Measurements from ENCODE around the gene COPE. TPM values are rescaled to one million over a fixed set of nuclear protein-coding genes. Genes with fewer than 3 reads are reported as not detected.

Gene COPE
- total RNA-seq, 4 donors from 2014 or later, result 205 to 257 (median 224) TPM

- peaks cover 0 to 64% (median 0%) of the 10 kb centered on the region in 3 donors for H3K36me3 ChIP-seq
Observed at GRCh38 chr19:18865973-18866799, 53.0 kb downstream of the COPE start.

GRCh38 chr19:18865106-18865972, 53.8 kb downstream of the COPE start:
- H3K27me3 ChIP-seq, result no peaks in the 10 kb centered on the region
- no peak overlapping the region for H3K27ac ChIP-seq
- no peak for DNase-seq
- H3K4me3 ChIP-seq, result no peak overlapping the region
- H3K9me3 ChIP-seq, result no peaks in the 10 kb centered on the region
- TF ChIP-seq POLR2A (IDR thresholded peaks at IDR 0.05) (no peak), CTCF (IDR thresholded peaks at IDR 0.05) (no peak)
- H3K4me1 ChIP-seq, result peaks cover 0 to 12% (median 4%) of the 10 kb centered on the region in 4 donors
- peaks cover 0 to 73% (median 0%) of the 10 kb centered on the region in 3 donors for H3K36me3 ChIP-seq

More at GRCh38 chr19:18865973-18866799, 53.0 kb downstream of the COPE start:
- Histone ChIP-seq H3K27me3 (no peaks in the 10 kb centered on the region), H3K4me1 (peaks cover 0 to 15% (median 6%) of the 10 kb centered on the region in 4 donors), H3K9me3 (no peaks in the 10 kb centered on the region), H3K27ac (no peak overlapping the region), H3K4me3 (no peak overlapping the region)
- DNase-seq, result peak; percentile 59 to 78 (median 77)
- TF ChIP-seq CTCF (IDR thresholded peaks at IDR 0.05) (peak; percentile 86 to 98 (median 92)), POLR2A (IDR thresholded peaks at IDR 0.05) (no peak)

- no peak for DNase-seq
- H3K36me3 ChIP-seq, result peaks cover 0 to 87% (median 0%) of the 10 kb centered on the region in 3 donors
- H3K27ac ChIP-seq, result no peak overlapping the region
- TF ChIP-seq POLR2A (IDR thresholded peaks at IDR 0.05) (no peak), CTCF (IDR thresholded peaks at IDR 0.05) (no peak)
- no peak overlapping the region for H3K4me3 ChIP-seq
- no peaks in the 10 kb centered on the region for H3K9me3 ChIP-seq
- H3K27me3 ChIP-seq, result no peaks in the 10 kb centered on the region
- no peaks in the 10 kb centered on the region for H3K4me1 ChIP-seq
Observed at GRCh38 chr19:18863843-18864362, 55.3 kb downstream of the COPE start.

GRCh38 chr19:18862976-18863842, 56.0 kb downstream of the COPE start:
- Histone ChIP-seq H3K36me3 (peaks cover 0 to 94% (median 0%) of the 10 kb centered on the region in 3 donors), H3K27me3 (no peaks in the 10 kb centered on the region), H3K4me1 (no peaks in the 10 kb centered on the region), H3K27ac (no peak overlapping the region), H3K4me3 (no peak overlapping the region), H3K9me3 (no peaks in the 10 kb centered on the region)
- no peak for DNase-seq
- TF ChIP-seq POLR2A (IDR thresholded peaks at IDR 0.05) (no peak), CTCF (IDR thresholded peaks at IDR 0.05) (no peak)

- TF ChIP-seq CTCF (IDR thresholded peaks at IDR 0.05) (no peak), POLR2A (IDR thresholded peaks at IDR 0.05) (no peak)
- H3K36me3 ChIP-seq, result peaks cover 0 to 97% (median 0%) of the 10 kb centered on the region in 3 donors
- H3K27ac ChIP-seq, result no peak overlapping the region
- no peak overlapping the region for H3K4me3 ChIP-seq
- DNase-seq, result no peak
- H3K27me3 ChIP-seq, result no peaks in the 10 kb centered on the region
- no peaks in the 10 kb centered on the region for H3K9me3 ChIP-seq
- H3K4me1 ChIP-seq, result no peaks in the 10 kb centered on the region
Observed at GRCh38 chr19:18861917-18862316, 57.3 kb downstream of the COPE start.
